ENCODE measurements around the gene GNG4.

Gene GNG4

DNA sequence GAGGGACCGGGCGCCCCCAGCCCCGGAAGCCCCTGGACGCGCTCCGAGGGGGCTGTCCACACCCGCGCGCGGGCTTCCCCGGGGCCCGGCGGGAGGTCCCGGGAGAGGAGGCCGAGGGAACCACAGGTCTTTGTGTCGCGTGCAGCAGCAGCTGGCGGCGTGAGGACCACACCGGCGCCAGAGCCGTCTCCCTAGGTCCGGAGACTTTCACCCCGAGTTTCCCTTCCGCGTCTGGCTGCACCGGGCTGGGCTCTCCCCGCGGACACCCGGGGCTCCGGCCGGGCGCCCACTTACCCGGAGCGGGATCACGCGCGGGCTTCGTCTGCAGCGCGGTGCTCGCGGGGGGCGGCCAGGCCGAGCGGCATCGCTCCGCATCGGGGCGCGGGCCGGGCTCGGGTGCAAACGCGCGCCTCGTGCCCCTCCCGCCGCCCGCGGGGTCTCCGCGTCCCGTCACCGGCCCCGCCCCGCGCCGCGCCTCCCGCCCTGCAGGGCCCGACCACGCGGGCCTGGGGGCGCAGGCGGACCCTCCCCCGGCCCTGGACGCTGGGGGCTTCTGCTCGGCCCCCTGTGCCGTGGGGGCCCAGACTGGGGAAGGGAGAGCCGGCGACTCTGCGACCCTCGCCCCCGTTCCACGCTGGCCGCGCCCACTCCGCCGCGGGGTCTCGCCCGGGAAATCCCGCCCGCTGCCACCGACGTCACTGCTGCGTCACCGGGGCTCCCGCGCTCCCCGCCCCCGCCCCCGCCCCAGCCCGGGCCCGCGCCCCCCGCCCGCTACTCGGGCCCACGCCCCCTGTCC lies at the start of gene GNG4:
Gene GNG4 (minus strand): TSS at position 417 of the 796 bp plus-strand sequence. CDS start 65,946 bp downstream, outside the sequence.
- DNase-seq: no peak

DNA sequence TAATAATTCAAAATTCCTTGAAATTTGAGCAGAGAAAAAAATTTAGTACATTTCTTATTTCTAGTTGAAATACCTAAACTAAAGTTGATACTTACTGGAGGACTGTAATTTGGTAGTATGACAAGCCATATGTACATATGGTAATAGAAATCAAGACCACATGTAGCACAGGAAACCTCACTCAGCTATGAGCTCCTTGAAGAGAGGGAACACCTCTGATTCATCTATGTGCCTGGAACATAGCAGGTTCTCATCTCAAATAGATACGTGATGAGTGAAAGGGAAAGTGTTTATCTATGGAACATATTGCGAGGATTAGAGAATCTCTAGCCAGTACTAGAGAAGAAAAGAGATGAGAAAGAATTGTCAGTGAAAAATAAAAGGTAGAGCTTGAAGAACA lies 47.9 kb upstream of the GNG4 start:
- no peak for DNase-seq

DNA sequence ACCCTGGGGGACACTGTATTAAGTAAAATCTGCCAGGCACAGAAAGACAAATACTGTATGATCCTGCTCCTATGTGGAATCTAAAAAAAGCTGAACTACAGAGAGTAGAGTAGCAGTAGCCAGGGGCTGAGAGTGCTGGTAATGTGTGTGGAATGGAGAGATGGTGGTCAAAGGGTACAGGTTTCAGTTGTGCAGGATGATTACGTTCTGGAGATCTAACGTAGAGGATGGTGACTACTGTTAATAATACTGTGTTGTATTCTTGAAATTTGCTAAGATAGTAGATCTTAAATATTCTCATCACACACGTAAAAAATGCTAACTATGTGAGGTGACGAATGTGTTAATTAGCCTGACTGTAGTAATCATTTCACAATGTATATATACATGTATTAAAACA lies 39.8 kb upstream of the GNG4 start:
- DNase-seq: no peak

DNA sequence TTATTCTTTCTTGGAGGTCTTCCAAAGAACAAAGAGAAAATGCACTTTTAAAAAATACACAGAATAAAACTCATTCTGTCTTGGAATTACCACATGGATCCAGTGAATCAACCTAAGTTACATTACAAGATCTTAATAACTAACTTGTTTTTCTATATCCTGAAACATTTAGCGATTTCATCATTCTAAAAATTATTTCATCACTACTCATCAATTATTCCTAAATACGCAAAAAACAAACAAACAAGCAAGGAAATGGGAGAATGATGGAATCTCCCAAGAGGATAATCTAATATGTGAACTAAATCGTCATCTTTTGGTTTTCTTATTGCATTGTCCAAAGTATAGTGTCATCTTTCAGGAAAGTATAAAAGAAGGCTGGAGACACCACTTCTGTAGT lies 38.5 kb upstream of the GNG4 start:
- DNase-seq: no peak

DNA sequence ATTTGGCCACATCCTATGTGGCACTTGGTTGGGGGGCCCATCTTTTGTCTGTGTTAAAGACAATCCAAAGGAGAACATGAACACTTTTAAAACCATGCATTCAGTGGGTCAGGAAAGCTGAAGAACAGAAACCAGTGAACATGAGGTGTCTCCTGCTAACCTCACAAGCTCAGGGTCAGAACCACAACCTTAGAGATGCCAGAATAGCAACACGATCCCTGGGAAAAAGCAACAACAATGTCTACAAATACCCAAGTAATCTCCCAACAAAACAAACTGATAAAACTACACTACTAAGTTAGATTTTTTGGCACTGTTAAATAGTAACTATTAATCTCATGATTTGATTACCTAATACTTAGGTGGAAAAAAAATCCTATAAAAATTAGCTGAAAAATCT lies 34.1 kb upstream of the GNG4 start:
- no peak for DNase-seq

DNA sequence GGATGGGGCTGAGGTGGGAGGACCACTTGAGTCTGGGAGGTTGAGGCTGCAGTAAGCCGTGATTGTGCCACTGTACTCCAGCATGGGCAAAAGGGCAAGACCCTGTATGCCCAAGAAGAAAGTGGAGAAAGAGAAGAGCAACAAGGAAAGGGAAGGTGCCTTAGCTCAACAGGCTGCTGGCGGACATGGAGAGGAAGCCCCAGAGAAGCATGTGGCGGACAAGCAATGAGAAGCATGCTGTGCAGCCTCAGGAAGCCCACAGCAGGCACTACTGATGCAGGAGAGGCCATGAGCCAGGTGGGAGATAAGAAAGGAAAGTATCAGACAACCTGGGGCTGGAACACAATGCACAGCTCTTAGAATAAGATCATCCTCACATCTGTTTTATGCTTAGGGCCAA lies 32.6 kb upstream of the GNG4 start:
- DNase-seq: no peak

DNA sequence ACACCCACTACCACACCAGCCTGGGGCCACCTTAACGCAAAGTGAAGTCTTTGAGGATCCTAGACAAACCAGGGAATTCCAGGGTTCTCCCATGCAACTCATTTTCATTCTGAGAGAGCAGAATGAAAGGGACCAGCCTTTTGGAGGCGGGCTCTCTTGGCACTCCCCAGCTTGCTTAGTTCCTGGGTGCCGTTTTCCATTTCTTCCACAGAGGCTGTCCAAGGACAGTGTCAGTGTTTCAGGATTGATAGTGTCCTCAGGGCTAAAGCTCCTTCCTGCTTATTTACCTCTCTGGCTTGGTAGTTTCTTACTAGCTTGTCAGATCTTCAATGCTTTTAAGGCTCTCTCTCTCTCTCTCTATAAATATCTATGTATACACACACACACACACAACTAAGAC lies 30.1 kb upstream of the GNG4 start:
- no peak for DNase-seq

DNA sequence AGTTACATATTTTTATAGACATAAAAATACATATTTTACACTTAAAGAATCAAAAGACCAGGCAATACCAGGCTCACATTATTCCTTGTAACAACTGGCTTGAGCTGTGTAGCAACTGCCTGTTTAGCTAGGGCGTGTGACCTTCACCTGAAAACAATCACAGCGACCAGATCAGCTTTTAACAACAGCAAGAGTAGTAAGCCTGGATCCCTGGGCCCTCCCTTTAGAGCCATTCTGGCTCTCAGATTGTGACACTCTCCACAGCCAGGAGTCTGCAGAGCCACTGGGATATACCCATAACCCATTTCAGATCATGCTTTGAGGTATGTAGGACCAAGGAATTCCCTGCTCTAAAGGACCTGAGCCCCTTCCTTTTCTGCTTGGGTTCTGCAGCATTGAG lies 29.4 kb upstream of the GNG4 start:
- no peak for DNase-seq

DNA sequence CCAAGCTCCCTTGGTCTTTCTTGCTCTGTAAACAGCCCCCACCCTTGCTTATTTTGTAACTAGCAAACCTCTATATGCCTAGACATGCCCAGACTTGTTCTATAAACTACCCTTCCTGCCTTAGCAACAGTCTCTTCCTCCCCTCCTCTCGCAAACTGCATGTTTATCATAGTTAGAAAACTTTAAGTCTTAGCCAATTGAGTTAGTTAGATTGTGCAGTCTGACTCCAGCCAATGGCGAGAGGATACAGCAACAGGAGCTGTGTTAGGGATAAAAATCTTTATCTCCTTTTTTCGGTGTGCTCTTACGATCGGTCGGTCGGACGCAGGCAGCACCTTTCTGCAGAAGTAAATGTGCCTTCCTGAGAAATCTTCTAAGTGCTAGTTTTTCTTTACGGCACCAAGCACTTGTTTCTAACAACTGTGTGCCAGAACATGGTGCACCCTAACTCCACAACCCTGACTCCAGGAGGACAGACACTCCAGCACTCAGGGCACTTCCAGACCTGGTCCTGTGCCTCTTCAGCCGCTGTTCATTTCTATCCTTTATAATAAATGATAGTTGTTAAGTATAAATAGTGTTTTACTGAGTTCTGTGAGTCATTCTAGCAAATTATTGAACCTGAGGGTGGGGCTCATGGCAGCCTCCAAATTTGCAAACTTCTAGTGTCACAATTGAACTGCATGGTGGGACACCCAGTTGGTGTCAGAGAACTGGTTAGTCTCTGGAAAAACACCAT lies 25.7 kb upstream of the GNG4 start:
- DNase-seq: no peak

DNA sequence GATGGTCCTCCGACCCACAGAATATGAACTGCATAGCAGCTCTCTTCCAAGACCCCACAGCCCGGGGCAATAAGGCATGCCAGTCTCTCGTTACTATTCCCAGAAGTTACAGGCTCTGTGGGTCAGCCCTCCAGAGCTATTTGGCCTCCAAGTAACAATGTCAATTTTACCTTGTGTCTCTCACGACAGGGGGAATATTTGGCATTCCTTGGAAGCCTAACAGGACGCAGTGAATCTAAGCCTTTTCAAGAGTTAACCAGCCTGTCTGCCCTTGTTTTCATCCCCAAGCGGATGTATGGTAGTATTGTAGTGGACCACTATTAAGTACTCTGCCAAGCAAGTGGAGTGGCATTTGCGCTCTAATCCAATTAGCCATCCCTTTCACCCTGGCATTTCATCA lies 24.4 kb upstream of the GNG4 start:
- no peak for DNase-seq

DNA sequence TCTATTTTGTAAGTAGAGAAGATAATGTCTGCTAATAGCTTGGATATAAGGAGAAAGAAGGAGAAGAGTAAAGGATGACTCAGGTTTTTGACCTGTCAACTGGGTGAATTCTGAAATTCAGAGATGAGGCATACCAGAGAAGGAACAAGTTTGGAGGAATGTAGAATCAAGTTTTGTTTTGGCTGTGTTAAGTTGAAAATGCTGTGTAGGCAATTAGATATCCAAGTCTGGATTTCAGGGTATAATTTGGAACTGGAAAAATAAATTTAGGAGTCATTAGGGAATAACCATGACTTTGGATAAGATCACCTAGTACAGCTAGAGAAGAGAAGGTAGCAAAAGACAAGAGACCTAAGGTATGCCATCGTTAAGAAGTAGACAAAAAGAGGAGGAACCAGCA lies 22.4 kb upstream of the GNG4 start:
- no peak for DNase-seq

DNA sequence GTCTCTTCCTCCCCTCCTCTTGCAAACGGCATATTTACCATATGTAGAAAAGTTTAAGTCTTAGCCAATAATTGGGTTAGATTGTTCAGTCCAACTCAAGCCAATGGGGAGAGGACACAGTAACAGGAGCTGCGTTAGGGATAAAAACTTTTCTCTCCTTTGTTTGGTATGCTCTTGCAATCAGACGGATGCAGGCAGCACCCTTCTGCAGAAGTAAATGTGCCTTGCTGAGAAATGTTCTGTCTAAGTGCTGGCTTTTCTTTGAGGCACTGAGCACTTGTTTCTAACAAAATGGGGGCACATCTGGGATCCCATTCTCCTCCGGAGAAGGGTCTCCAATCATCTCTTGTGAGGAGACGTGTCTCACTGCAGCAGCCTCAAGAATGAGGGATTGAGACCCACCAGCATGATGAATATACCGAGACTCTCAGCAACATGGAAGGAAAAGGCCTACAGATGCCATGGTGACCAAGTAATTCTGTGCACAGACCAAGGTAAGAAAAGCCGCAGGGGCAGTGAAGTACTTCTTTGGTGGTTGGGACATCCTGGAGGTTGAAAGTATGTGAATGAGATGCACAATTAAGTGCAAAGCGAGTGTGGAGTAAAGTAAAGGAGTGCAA lies 20.7 kb upstream of the GNG4 start:
- no peak for DNase-seq

DNA sequence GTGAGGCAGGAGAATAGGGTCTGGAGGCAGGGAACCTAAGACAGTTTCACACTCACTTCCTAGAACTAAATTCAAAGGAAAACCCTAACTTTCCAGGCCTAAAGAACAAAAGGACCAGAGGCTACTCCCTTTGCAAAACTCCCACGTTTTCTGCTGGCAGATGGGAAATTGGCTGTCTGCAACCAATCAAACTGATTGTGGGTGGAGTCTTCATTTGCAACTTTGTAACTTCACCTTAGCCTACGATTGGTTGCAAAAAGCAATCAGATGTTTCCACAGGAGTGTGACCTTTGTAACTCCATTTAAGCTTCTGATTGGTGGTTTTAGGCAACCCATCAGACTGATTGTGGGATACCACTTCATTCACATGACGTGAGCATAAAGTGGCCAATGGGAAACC lies 19.7 kb upstream of the GNG4 start:
- no peak for DNase-seq

DNA sequence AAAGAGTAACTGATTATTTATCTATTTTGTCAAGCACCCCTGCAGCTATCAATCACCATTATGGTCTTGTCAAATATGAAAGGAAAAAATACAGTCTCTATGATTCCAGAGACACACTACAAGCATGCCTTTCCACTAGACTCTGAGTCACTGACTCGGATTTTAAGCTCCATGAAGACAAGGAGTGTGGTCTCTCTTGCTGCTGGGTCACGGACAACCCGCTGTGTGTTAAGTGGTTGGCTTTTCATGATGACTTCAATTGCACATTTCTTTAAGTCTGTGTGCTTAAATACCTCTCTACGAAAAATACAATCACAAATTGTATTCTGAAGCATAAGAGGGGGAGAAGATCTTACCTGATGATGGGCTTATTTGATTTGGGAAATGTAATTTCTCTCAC lies 14.0 kb upstream of the GNG4 start:
- DNase-seq: no peak

DNA sequence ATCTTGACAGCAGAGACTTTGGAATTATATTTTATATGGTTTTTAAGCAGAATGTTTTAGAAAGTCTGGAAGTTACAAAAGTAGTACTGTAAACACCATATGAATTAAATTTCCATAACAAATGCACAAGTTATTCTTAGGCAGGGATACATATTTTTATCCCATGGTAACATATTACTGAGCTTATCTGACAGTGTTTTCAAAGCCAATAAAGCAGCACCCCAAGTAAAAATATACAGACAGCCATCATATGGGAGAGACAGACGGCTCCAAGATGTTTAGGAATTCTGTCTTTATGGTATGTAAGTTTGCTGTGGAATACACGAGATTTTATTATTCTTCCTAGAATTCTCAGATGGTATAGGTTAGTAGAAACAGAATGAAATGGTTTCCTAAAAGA lies 12.0 kb upstream of the GNG4 start:
- DNase-seq: no peak

DNA sequence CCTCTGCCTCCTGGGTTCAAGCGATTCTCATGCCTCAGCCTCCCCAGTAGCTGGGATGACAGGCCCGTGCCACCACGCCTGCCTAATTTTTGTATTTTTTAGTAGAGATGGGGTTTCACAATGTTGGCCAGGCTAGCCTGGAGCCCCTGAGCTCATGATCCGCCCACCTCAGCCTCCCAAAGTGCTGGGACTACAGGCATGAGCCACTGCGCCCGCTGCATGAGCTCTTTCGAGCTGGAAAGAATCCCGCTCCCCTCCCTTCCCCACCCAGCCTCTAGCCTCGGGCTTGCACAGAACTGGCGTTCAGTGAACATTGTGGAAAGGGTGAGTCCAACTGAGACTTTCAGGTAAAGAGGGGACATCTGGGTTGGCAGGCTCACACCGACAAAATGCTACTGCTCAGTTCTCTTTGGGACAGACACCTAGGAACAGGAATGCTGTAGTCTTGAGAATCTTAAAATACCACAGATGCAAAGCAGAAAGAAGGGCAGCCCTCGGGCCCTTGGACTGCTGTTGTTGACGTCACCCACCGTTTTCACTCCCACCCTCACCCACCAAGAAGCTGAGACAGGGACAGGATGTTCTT lies 9.7 kb upstream of the GNG4 start:
- no peak for DNase-seq

DNA sequence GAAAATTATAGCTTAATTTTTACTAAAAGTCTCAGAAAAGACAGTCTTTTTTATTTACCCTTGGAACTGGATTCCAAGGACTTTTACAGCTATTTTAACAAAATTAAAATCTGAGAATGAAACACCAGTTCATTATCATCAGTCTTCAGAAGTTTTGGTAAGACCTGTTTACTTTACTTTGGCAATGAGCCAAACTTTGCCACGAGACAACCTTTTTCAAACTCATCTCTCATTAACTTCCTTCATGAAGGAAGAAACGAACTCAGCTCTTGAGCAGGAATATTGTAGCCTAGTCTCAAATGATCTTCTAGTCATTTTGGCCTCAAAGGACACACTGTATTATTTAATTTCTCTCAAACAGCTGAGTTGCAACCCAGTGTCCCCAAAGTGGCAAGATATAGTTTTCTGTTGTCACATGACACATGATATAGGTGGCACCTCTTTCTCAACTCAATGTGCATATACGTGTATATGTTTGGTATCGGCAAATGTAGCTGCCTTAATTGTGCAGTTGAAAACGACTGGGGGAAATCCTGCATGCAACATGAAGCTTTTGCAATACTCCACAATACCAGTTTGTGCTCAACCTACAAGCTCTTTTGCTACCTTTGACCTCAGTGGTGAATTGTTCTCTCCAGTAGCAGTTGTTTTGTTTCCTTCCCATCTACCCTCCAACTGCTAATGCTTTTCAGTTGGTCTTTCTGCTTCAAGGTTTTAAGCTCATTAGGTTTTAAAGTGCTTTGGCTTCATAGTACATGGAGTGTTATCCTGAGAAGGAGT lies 8.4 kb upstream of the GNG4 start:
- DNase-seq: no peak

DNA sequence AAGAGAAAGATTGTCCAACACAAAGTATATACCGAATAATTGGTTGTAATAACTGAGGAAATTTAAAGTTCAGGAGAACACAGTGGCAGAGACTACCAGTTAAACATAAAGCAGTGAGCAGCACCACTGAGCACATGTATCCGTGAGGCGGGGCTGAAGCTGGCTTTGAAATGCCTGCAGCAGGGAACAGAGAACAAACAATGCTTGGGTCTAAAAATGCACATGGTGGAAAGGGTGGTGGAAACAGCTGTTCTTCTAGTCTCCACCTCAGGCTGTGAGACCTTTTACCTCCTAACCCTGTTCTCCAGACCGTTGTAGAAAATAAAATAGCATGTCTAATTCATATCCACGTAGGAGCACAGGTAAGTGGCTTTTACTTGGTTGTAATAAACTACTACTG lies 7.7 kb upstream of the GNG4 start:
- no peak for DNase-seq

DNA sequence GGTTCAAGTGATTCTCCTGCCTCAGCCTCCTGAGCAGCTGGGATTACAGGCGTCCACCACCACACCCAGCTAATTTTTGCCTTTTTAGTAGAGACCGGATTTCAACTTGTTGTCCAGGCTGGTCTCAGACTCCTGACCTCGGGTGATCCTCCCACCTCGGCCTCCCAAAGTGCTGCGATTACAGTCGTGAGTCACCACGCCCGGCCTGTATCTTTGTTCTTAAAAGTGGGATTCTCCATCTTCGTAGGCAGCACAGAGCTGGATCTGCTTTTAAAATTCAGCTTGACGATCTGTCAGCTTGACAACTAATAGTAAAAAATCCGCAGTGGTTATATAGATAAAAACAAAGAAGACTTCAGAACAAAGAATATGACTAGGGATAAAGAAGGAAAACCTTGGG lies 2.8 kb upstream of the GNG4 start:
- no peak for DNase-seq

DNA sequence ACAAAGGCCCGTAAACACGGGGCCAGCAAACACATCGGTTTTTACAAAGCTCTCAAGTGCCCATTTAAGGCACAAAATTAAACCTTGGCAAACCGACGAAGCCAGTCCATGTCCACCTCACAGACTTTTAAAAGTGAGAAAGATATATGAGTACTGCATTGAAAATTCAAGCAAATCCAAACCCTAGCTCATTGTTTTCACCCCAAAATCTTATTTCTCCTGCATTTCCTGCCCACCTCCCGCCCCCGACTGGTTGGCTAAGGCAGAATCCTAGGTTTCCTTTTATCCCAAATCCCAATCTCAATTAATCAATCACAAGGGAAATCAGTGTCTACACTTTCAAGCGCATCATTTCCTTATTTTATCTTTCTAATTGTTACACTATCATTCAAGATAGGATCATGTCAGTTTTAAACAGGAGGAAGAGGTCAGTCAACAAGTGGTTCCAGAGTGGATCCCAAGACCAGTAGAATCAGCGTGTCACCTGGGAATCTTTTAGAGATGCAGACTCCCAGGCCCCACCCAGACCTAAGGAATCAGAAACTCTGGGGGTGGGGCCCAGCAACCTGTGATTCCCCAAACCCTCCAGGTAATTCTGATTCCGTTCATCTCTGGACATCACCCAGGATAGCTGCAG lies 1.7 kb upstream of the GNG4 start:
- no peak for DNase-seq

DNA sequence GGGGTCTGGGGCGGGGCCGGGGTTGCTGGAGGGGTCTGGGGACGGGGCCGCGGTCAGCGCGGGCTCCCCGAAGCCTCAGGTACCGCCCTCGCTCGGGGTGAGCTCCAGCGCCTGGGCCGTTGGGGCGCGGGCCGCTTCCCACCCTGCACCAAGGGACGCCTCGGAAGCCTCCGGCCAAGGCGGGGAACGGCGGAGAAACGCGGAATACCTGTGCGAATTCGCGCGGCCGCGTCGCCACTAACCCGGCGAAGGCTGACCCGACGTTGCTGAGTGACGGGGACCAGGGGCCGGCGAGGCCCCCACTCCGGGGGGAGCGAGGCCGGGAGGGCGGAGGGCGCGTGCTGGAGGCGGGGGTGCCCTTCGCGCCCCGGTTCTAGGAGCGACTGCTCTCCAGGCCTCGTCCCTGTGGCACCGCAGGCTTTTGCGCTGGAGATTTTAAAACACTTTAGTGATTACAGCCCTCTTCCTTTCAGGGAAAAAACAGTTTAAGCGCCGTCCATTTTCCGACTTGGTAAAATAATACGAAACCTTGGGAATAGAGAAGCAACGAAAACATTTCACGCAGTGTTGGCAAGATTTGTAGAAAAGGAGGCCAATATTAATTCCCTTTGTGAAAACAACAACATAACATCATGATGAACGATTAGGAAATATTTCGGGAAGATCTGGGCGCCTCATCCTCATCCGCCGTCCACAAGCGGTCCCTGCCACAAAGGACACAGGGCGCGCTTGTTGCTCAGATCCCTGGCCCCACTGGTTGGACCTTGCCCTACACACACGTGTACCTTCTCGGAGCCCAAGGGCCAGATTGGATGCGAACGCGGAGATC lies 971 bp upstream of the GNG4 start:
- DNase-seq: no peak

DNA sequence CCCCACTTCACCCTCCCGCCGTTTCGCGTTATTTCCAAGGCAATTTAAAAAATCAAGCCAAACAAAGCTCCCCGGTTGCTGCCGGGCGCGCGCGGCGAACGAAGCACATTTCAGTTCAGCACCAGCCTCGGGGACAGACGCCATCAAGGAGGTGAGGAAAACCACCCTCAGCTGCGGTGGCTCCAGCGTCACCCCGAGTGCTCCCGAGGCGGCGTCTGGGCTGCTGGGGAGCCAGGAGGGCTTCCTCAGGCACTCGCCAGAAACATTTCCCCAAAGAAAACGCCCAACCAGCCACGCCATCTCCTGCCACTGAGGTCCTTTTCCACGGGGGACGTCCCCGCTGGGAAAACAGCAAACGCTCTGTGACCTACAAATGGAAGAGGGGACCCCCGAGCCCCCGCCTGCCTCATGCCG lies 623 bp downstream of the GNG4 start:
- no peak for DNase-seq

Data from NCI-H526 treated with DMSO at 0.1 percent for 48 hours (cell line).